AG04450 (cell line): Measurements from ENCODE around the gene FRS2. TPM values are rescaled to one million over a fixed set of nuclear protein-coding genes. Genes with fewer than 3 reads are reported as not detected.

Source experiments
- CTCF ChIA-PET: fragments of 300-600, 350-600 bp; formaldehyde crosslinking; extraction: SDS; loops from one replicate; lab custom pipeline; 2022; ENCODE audit warnings: antibody characterized with exemption, inconsistent platforms; lab: Charles Lee
- POLR2A ChIA-PET: fragments of 350-600 bp; formaldehyde crosslinking; extraction: SDS; loops from one replicate; lab custom pipeline; 2021; ENCODE audit warnings: antibody characterized with exemption, inconsistent platforms; lab: Yijun Ruan, JAX
- DNase-seq: peaks from one replicate; pipeline ENCODE4 v3.0.0-alpha.2; 2011; ENCODE audit warnings: low read depth, low spot score
- H3K27ac ChIP-seq: one replicate; pipeline ENCODE4 v1.5.1; 2012; ENCODE audit warnings: low read depth, low read length, control low read depth
- H3K27me3 ChIP-seq: one replicate; pipeline ENCODE4 v1.6.0; 2012; ENCODE audit warnings: low read length; ENCODE audit not compliant: control insufficient read depth, insufficient read depth
- H3K4me3 ChIP-seq: 2 replicates; pipeline ENCODE4 v1.5.1; 2011; ENCODE audit warnings: mild to moderate bottlenecking, low read depth, low read length, control low read depth
- H3K9me3 ChIP-seq: 2 replicates; pipeline ENCODE4 v1.5.1; 2012; ENCODE audit warnings: low read length; ENCODE audit not compliant: control insufficient read depth, insufficient read depth
- CTCF ChIP-seq: IDR thresholded peaks from 2 replicates; pipeline ENCODE4 v1.5.1; 2011; ENCODE audit warnings: low read depth, low read length, control low read depth, inconsistent platforms
- polyA plus RNA-seq: library from polyadenylated mRNA; depleted of rRNA; stranded (reverse); fragments of >200 nt; gene quantifications from 2 replicates; pipeline ENCODE4 v1.2.3, GENCODE V29; 2011

Gene FRS2
- polyA plus RNA-seq, 1 experiment, result 41.9 TPM

- ChIA-PET CTCF (no interaction called here), POLR2A (no interaction called here)
- no peak overlapping the region for H3K4me3 ChIP-seq
- H3K27me3 ChIP-seq, result no peaks in the 10 kb centered on the region
- no peak for DNase-seq
- no peaks in the 10 kb centered on the region for H3K9me3 ChIP-seq
- H3K27ac ChIP-seq, result no peak overlapping the region
- no peak for TF ChIP-seq CTCF
Observed at GRCh38 chr12:69457433-69457832, 12.8 kb upstream of the FRS2 start.

DNA sequence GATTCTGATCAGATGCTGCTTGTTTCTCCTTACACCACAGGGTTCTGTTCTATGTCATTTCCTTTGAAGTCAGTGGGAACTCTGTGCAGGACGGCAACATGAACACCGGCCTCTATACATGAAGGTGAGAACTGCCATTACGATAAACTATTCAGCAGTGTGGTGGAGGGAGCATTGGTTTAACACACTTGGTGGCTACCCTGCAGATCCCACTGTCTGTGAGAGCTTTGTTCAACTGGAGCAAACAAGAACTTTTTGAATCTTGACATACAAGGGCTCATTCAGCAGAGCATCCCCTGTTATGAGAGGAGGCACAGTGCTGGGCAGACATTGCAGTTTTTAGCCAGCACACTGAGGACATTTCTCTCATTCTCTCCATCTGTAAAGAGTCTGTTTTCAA is 10.7 kb upstream of the FRS2 start:
- H3K27ac ChIP-seq, result no peak overlapping the region
- ChIA-PET POLR2A (interaction anchor here (1.3 kb wide), 1 partner anchor 10 kb away, joined by 3 read pairs; the partner anchor contains the start of gene FRS2), CTCF (no interaction called here)
- H3K4me3 ChIP-seq, result no peak overlapping the region
- TF ChIP-seq CTCF, result no peak
- H3K27me3 ChIP-seq, result no peaks in the 10 kb centered on the region
- H3K9me3 ChIP-seq, result no peaks in the 10 kb centered on the region
- DNase-seq, result no peak

GRCh38 chr12:69464428-69464827 is 5.8 kb upstream of the FRS2 start:
- no peaks in the 10 kb centered on the region for H3K27me3 ChIP-seq

DNA sequence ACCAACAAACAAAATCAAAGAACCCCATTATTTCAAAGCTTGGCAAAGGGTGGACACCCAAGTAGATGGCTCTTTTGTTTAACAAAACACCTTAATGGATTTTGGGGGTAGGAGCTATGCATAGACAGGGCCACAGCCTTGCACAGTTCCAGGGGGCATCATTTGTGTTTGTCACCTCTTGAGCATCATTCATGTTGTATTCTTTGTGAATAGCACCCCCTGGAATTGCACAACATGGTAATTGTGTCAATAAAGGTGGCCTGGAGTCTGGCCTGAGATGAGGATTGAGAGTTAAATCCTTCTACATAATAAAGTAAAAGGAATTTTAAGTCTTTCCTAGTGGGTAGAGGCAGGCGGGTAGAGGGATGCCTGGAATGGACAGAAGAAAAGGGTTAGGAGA is 3.3 kb upstream of the FRS2 start:
- DNase-seq, result no peak
- ChIA-PET CTCF (interaction anchor here (1.4 kb wide), 1 partner anchor 104 kb away, joined by 3 read pairs; no protein-coding TSS in a partner anchor), POLR2A (no interaction called here)

More at GRCh38 chr12:69464428-69464827, 5.8 kb upstream of the FRS2 start:
- Histone ChIP-seq H3K9me3 (no peaks in the 10 kb centered on the region), H3K27ac (no peak overlapping the region), H3K4me3 (no peak overlapping the region)
- DNase-seq, result no peak
- TF ChIP-seq CTCF, result no peak
- ChIA-PET POLR2A (no interaction called here), CTCF (interaction anchor here (1.3 kb wide), 1 partner anchor 107 kb away, joined by 3 read pairs; no protein-coding TSS in a partner anchor)

DNA sequence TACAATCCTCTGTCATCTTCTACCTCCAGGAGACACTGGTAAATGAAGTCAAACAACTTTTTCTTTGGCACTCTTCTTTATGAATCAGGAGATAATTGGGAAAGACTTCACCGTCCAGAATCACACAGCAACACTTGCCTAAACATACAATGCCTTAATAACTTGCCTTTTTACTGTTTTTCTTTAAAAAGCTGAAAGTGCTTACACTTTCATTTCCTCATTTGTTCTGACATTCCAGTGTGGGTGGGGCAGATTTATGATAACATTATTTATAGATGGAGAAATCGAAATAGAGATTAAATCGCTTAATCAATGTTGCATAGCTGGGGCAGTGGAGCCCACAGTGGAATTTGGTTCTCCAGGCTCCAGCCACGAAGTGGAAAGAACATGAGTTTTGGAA is 2.8 kb upstream of the FRS2 start:
- Histone ChIP-seq H3K4me3 (no peak overlapping the region), H3K27ac (no peak overlapping the region), H3K9me3 (no peaks in the 10 kb centered on the region), H3K27me3 (no peaks in the 10 kb centered on the region)
- no peak for TF ChIP-seq CTCF
- POLR2A ChIA-PET, result no interaction called here
- CTCF ChIA-PET, result no interaction called here
- no peak for DNase-seq

More for the DNA sequence above, 3.3 kb upstream of the FRS2 start:
- TF ChIP-seq CTCF, result no peak
- no peak overlapping the region for H3K27ac ChIP-seq
- no peaks in the 10 kb centered on the region for H3K27me3 ChIP-seq
- H3K4me3 ChIP-seq, result no peak overlapping the region
- H3K9me3 ChIP-seq, result no peaks in the 10 kb centered on the region
